Gastrocnemius medialis (tissue), 4 donors: Measurements from ENCODE around the gene ZNF451. TPM values are rescaled to one million over a fixed set of nuclear protein-coding genes. Genes with fewer than 3 reads are reported as not detected.

ENCODE experiments used
- ATAC-seq, 2 donors: fragments of 150-250 bp; one replicate each; pipeline ENCODE4 v1.9.1; 2016
- DNase-seq, 2 donors: peaks; one replicate each; pipeline ENCODE4 v3.0.0-alpha.2; 2019
- H3K27ac ChIP-seq, 4 donors: fragments of 200-600 bp; sonication (generic); 1 replicate in 1 of 4; 2 replicates in 3 of 4; pipeline ENCODE4 v1.5.1; 2016 to 2018; ENCODE audit warnings: mild to moderate bottlenecking in 2 of 4, moderate library complexity in 1 of 4
- H3K27me3 ChIP-seq, 3 donors: fragments of 200-600 bp; sonication (generic) in 2 of 3; 1 replicate in 1 of 3; 2 replicates in 2 of 3; pipeline versions ENCODE4 v1.5.1 to v1.6.0; 2016 to 2019; ENCODE audit warnings: mild to moderate bottlenecking in 1 of 3, moderate library complexity in 1 of 3
- H3K36me3 ChIP-seq, 2 donors: fragments of 200-600 bp; sonication (generic) in 1 of 2; one replicate each; pipeline ENCODE4 v1.5.1; 2017 to 2018
- H3K4me1 ChIP-seq, 2 donors: fragments of 200-600 bp; sonication (generic) in 1 of 2; one replicate each; pipeline ENCODE4 v1.5.1; 2016 to 2017; ENCODE audit warnings: mild to moderate bottlenecking in 2 of 2
- H3K4me3 ChIP-seq, 4 donors: fragments of 200-600 bp; sonication (generic) in 3 of 4; 1 replicate in 1 of 4; 2 replicates in 3 of 4; pipeline ENCODE4 v1.5.1; 2016 to 2019; ENCODE audit warnings: mild to moderate bottlenecking in 2 of 4
- H3K9me3 ChIP-seq, 3 donors: fragments of 200-600 bp; sonication (generic) in 2 of 3; 1 replicate in 1 of 3; 2 replicates in 2 of 3; pipeline ENCODE4 v1.5.1; 2016 to 2019
- CTCF ChIP-seq, 5 experiments: fragments of 450-650 bp in 3 of 5; fragments of 200-600 bp in 2 of 5; sonication (generic) in 2 of 5; IDR thresholded peaks in 4 of 5; conservative IDR thresholded peaks in 1 of 5; 1 replicate in 4 of 5; 2 replicates in 1 of 5; pipeline ENCODE4 v1.5.1; 2016 to 2019; ENCODE audit warnings: antibody characterized with exemption in 5 of 5, mild to moderate bottlenecking in 3 of 5, moderate library complexity in 3 of 5
- POLR2A ChIP-seq, 2 donors: fragments of 450-650 bp; IDR thresholded peaks; one replicate each; pipeline ENCODE4 v1.6.1; 2017; ENCODE audit warnings: antibody characterized with exemption in 2 of 2, mild to moderate bottlenecking in 2 of 2, moderate library complexity in 2 of 2
- in situ Hi-C, 4 donors: fragments of 200-750 bp; cut with MboI; loops; one replicate each; pipeline versions ENCODE4 v1.15.0 to v1.8.0; 2017; ENCODE audit warnings: low sequenced_read_pairs in 4 of 4
- intact Hi-C: fragments of 100-400 bp; cut with DNase I; formaldehyde crosslinking; loops from one replicate; pipeline ENCODE4 v1.15.1; 2023; ENCODE audit warnings: low total_unique reads
- total RNA-seq, 4 donors: library from RNA; depleted of rRNA; stranded (reverse); fragments of >200 nt; gene quantifications; one replicate each; pipeline versions ENCODE4 v1.1.0 to v1.2.3, GENCODE V29; 2016

The ZNF451 gene
- total RNA-seq, 4 donors from 2014 or later = 27.1 to 36.8 (median 28.0) TPM

- Histone ChIP-seq H3K36me3 (peaks cover 0 to 26% of the 10 kb centered on the region in 2 donors), H3K27me3 (no peaks in the 10 kb centered on the region), H3K9me3 (no peaks in the 10 kb centered on the region), H3K27ac (no peak overlapping the region), H3K4me1 (no peaks in the 10 kb centered on the region), H3K4me3 (no peak overlapping the region)
- ATAC-seq (no peak), DNase-seq (no peak)
- in situ Hi-C loops = no loop called here
- no peak for TF ChIP-seq POLR2A (IDR thresholded peaks at IDR 0.05)
- TF ChIP-seq CTCF (IDR thresholded peaks at IDR 0.05 in 4 of 5, conservative IDR thresholded peaks at IDR 0.05 in 1 of 5) = no peak
- intact Hi-C loops = no loop called here
These were observed 51.6 kb downstream of the ZNF451 start for GRCh38 chr6:57141451-57142177.

- Histone ChIP-seq H3K27ac (no peak overlapping the region), H3K27me3 (no peaks in the 10 kb centered on the region), H3K9me3 (no peaks in the 10 kb centered on the region), H3K4me1 (no peaks in the 10 kb centered on the region), H3K36me3 (peaks cover 0 to 21% of the 10 kb centered on the region in 2 donors), H3K4me3 (no peak overlapping the region)
- intact Hi-C loops (no loop called here), in situ Hi-C loops (no loop called here)
- no peak for ATAC-seq
- TF ChIP-seq CTCF (IDR thresholded peaks at IDR 0.05 in 4 of 5, conservative IDR thresholded peaks at IDR 0.05 in 1 of 5) = no peak
- no peak for TF ChIP-seq POLR2A (IDR thresholded peaks at IDR 0.05)
- no peak for DNase-seq
These were observed 52.2 kb downstream of the ZNF451 start for GRCh38 chr6:57142178-57142525.

- Histone ChIP-seq H3K4me1 (no peaks in the 10 kb centered on the region), H3K27me3 (no peaks in the 10 kb centered on the region), H3K9me3 (no peaks in the 10 kb centered on the region), H3K27ac (no peak overlapping the region), H3K36me3 (peaks cover 0 to 26% of the 10 kb centered on the region in 2 donors), H3K4me3 (no peak overlapping the region)
- no peak for ATAC-seq
- in situ Hi-C loops = no loop called here
- intact Hi-C loops = no loop called here
- DNase-seq = no peak
- TF ChIP-seq CTCF (IDR thresholded peaks at IDR 0.05 in 4 of 5, conservative IDR thresholded peaks at IDR 0.05 in 1 of 5) = no peak
These were observed 53.7 kb downstream of the ZNF451 start for GRCh38 chr6:57143690-57144089.

DNA sequence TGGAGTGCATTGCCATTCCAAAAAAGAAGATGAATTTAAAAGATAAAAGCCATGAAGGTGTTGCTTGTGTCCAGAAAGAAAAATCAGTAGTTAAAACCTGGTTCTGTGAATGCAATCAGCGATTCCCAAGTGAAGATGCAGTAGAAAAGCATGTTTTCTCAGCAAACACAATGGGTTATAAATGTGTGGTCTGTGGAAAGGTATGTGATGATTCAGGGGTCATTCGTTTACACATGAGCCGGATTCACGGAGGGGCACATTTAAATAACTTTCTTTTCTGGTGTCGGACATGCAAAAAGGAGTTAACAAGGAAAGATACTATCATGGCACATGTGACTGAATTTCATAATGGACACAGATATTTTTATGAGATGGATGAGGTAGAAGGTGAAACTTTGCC lies 57.4 kb downstream of the ZNF451 start:
- Histone ChIP-seq H3K27me3 (no peaks in the 10 kb centered on the region), H3K9me3 (no peaks in the 10 kb centered on the region), H3K27ac (no peak overlapping the region), H3K4me1 (no peaks in the 10 kb centered on the region), H3K36me3 (peaks cover 0 to 30% of the 10 kb centered on the region in 2 donors), H3K4me3 (no peak overlapping the region)
- ATAC-seq (no peak), DNase-seq (no peak)
- no peak for TF ChIP-seq CTCF (IDR thresholded peaks at IDR 0.05 in 4 of 5, conservative IDR thresholded peaks at IDR 0.05 in 1 of 5)
- TF ChIP-seq POLR2A (IDR thresholded peaks at IDR 0.05) = no peak
- intact Hi-C loops (no loop called here), in situ Hi-C loops (no loop called here)
